ENCODE measurements around the gene NEURL1. TPM values are rescaled to one million over a fixed set of nuclear protein-coding genes. Genes with fewer than 3 reads are reported as not detected.
"Not testable (repeated sequence)": the region's sequence is repeated elsewhere in the genome, so short reads cannot be mapped to it uniquely, and the experiment has no call there.

NEURL1 gene
- total RNA-seq, 4 donors from 2014 or later = 0.12 to 0.13 TPM; not detected in 2

DNA sequence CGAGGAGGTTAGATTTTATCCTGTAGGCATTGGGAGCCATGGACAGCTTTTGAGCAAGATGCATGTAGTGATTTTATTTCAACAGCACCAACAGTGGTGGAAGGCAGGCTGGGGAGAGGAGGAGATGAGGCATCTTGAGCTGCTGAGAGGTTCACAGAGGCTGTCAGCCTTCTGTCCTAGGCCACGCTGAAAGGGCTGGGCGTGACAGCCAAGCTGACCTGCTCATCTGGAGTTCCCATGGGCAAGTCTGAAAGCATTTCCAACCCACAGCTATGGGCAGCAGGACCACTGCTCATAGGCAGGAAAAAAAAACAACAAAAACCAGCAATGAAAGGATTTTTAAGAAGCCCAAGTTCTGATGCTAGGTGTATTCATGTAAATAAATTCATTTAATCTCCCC lies 7.7 kb downstream of the NEURL1 start:
- TF ChIP-seq, protein P1, sequence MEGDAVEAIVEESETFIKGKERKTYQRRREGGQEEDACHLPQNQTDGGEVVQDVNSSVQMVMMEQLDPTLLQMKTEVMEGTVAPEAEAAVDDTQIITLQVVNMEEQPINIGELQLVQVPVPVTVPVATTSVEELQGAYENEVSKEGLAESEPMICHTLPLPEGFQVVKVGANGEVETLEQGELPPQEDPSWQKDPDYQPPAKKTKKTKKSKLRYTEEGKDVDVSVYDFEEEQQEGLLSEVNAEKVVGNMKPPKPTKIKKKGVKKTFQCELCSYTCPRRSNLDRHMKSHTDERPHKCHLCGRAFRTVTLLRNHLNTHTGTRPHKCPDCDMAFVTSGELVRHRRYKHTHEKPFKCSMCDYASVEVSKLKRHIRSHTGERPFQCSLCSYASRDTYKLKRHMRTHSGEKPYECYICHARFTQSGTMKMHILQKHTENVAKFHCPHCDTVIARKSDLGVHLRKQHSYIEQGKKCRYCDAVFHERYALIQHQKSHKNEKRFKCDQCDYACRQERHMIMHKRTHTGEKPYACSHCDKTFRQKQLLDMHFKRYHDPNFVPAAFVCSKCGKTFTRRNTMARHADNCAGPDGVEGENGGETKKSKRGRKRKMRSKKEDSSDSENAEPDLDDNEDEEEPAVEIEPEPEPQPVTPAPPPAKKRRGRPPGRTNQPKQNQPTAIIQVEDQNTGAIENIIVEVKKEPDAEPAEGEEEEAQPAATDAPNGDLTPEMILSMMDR (IDR thresholded peaks at IDR 0.05) = no peak
- peak; percentile 5 for DNase-seq (ENCODE audit: low spot score)
- no peak for ATAC-seq (ENCODE audit: low FRiP score)

DNA sequence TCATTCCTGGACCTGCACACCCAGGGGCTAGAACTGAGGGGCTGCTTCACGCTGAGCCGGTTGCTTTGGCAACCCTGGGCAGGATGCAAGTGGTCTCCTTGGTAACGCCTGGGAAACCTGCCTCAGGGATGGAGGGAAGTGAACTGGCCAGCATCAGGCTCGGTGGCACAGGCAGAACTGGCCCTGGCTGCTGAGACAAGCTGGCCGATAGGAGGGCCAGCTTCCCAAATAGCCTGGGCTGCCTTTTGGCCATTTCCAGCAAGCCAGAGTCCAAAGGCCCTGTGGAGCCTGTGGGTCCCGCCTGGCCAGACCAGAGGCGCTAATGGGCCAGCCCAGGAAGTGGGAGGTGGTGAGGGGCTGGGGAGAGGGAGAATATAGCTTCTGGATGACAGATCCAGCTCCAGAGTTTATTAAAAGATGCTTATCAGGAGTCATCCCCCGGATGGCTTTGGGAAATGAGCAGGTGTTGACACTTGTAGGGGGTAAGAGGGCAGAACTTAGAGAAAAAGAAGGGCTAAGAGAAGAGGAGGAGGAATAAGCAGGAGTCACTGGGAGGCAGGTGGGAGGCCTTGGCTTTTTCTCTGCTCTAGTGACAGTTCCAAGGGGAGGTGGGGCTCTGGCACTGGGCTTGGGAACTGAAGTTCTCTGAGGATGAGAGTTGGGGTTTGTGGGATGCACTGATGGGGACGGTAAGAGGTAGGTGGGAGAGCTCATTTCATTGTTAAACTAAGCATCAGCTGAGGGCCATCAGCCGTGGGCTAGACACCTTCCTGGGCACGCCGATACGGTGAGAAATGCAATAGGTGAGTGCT lies 9.6 kb downstream of the NEURL1 start:
- no peak for ATAC-seq (ENCODE audit: low FRiP score)
- no peak for DNase-seq (ENCODE audit: low spot score)
- TF ChIP-seq, protein P1 (IDR thresholded peaks at IDR 0.05) = no peak

DNA sequence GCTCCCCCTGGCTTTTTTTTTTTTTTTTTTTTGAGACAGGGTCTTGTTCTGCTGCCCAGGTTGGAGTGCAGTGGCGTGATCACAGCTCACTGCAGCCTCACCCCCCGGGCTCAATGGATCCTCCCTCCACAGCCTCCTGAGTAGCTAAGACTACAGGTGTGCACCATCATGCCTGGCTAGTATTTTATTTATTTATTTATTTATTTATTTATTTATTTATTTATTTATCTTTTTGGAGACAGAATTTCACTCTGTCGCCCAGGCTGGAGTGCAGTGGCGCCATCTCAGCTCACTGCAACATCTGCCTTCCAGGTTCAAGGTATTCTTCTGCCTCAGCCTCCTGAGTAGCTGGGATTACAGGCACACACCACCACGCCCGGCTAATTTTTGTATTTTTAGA lies 10.3 kb downstream of the NEURL1 start:
- DNase-seq (ENCODE audit: low spot score); ATAC-seq (ENCODE audit: low FRiP score): not testable (repeated sequence)

DNA sequence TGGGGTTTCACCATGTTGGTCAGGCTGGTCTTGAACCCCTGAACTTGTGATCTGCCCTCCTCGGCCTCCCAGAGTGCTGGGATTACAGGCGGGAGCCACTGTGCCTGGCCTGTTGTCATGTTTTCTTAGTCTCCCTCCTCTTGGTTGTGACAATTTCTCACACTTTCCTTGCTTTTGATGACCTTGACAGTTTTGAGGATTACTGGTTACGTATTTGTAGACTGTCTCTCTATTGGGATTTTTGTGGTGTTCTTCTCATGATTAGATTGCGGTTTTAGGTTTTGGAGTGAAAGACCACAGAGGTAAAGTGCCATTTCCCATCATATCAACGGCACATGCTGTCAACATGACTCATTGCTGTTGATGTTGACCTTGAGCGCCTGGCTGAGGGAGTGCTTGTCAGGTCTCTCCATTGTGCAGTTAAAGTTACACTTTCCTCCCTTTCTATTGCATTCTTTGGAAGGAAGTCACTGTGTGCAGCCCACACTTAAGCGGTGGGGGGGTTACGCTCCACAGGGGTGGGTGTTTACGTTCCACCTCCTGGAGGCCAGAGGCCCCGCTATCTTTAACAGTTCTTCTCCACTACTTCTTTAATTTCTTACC lies 10.8 kb downstream of the NEURL1 start:
- TF ChIP-seq, protein P1 (IDR thresholded peaks at IDR 0.05) = no peak
- DNase-seq (ENCODE audit: low spot score) = no peak
- ATAC-seq (ENCODE audit: low FRiP score) = peak; percentile 69

DNA sequence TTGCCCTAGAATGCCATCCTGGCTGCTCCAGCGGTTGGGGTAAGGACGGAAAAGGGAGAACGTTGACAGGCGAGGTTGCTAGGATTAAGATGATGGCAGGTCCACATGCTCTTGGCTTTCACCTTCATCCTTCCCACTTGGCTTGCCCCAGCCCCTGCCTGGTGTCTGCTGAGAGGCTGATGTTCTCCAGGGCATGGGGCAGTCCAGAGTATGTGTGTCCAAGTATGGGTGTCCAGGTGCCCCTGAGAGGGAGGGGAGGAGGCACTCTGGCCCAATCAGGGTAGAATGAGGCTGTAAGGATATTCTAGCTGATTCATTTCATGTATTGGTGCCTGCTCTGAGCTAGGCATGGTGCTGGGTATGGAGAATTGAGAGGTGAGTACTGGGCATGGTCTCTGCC lies 12.6 kb downstream of the NEURL1 start:
- ATAC-seq (ENCODE audit: low FRiP score) = no peak
- TF ChIP-seq, protein P1 (IDR thresholded peaks at IDR 0.05) = no peak
- DNase-seq (ENCODE audit: low spot score) = no peak

DNA sequence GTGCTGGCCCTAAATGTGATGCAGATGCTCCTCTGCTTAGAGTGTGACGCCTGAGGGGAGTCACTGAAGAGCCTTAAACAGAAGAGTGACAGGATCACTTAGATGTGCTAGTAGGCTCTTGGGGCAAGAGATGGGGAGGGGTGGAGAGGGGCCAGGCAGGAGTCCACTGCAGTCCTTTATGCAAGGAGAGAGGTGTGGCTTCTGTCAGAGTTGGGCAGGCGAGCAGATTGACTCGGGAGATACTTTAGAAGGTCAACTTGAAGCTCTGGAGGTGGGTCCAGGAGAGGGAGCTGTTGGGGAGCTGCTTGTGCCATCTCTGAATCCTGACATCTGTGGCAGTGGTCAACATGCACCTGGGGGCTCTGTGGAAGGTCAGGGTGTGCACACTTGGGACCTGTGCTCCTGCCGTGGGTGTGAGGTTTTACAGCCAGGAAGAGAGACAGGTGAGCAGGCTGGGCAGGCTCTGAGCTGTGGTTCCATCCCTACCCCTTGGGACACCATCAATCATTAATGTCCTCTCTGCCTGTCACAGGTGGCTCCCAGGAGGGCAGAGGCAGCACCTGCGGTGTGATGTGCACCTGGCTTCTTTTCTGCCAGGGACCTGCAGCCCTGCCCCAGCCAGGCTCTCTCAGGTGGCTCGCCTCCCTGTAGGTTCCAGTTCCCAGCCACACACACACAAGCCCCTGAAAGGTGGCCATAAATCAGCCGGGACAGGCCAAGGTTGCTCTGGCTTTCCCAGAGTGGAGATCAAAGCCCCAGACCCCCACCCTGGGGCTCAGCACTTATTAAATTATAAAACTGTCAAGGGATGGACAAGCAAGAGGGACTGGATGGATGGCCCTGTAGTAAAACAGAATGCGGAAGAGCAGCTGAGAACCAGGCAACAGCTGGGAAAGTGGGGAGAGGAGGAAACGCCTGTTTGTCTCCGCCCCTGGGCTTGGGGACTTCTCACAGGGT lies 14.0 kb downstream of the NEURL1 start:
- TF ChIP-seq, protein P1 (IDR thresholded peaks at IDR 0.05) = no peak
- ATAC-seq (ENCODE audit: low FRiP score) = no peak
- DNase-seq (ENCODE audit: low spot score) = no peak

Data from omental fat pad (tissue), 4 donors.